CD4-positive, alpha-beta T cell treated with Interleukin-6 at 100 ng/mL for 8 hours (primary cell): Measurements from ENCODE around the gene NXN.
"Not testable (repeated sequence)": the region's sequence is repeated elsewhere in the genome, so short reads cannot be mapped to it uniquely, and the experiment has no call there.

Experiments used
- DNase-seq: peaks from one replicate; pipeline ENCODE4 v3.0.0-alpha.2; 2020; ENCODE audit warnings: mixed read lengths, low spot score

Gene NXN

DNA sequence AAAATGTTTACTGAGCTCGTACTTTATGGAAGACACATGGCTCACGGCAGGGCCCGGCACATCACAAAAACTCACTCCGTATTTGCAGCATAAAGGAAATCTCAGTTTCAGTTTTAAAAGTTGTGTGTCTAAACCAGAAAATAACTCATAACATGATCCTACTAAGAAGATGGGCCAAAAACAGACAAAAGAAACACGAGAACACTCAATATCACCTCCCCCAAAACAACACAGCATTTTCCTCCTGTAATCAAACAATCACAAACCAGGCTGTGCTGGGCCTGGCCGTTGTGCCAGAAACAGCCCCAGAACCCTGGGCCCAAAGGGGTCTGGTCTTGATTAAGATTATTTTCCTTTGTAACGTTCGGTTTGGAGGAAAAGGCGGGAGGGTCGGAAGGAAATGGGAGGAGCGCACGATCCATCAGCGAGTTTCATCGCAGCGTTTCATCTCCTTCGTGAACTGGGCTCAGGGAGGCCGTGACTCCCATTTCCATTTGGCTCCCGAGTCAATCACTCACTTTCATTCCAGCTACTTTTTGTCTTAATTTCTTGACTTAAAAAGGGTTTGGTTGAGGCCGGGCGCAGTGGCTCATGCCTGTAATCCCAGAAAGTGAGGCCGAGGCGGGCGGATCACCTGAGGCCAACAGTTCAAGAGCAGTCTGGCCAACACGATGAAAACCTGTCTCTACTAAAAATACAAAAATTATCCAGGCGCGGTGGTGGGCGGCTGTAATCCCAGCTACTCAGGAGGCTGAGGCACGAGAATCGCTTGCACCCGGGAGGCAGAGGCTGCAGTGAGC is 61.4 kb downstream of the NXN start:
- DNase-seq: no peak

DNA sequence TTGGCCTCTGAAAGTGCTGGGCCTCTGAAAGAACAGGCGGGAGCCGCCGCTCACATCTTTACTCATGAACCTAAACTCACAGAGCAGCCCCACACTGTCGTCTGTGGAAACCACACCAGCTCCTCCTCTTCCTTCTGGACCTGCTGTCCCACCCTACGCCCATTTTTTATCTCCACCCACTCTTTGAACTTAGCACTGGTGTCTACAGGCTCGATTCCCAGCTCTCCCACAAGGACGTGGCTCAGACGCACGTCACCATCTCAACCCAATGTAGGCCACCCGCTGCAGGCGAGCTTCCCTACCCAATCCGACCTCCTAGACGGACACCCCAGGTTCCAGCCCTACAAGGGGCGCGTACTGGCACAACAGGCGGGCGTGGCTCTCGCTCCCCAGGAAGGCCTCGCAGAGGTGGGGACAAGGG is 62.2 kb downstream of the NXN start:
- no peak for DNase-seq

DNA sequence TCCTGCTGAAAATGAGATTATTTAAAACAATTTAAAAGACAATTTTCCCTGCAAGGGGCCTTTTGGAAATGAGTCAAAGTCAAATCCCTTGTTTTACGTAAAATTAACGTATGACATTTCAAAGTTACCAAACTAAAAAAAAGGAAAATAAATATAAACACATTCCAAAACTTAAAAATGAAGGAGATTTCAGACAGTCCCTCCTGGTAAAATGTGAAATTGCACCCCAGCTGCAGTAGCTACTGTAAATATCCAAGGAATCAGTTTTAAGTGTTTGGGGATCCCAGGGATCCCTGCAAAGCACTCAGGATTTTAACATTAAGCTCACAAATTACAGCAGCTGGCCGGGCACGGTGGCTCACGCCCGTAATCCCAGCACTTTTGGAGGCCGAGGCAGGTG is 63.3 kb downstream of the NXN start:
- no peak for DNase-seq

DNA sequence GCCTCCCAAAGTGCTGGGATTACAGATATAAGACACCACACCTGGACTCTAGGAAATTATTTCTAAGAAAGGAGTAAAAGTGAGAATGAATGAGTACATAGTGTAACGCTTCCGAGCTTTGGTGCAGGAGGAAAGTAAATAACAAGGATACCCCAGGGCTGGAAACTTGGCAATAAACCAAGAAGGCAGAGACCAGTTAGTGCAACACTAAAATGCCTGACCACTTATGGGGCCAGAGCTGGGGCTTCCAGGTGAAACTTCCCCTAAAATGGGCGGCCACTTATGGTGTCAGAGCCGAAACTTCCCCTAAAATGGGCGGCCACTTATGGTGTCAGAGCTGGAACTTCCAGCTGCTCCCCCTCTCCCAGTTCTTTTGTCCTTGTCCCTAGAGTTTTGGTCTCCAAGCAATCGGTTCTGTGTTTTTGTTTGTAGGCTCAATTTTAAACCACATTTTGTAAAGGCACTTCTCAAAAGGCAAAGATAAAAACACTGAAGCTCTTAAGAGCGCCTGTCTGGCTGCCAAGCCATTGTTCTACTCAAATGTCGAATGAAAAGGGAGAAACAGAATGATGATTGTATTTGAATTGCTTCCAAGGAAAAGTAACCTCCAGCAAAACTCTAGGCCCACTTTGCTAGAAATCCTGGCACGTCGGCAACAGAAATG is 63.9 kb downstream of the NXN start:
- no peak for DNase-seq

DNA sequence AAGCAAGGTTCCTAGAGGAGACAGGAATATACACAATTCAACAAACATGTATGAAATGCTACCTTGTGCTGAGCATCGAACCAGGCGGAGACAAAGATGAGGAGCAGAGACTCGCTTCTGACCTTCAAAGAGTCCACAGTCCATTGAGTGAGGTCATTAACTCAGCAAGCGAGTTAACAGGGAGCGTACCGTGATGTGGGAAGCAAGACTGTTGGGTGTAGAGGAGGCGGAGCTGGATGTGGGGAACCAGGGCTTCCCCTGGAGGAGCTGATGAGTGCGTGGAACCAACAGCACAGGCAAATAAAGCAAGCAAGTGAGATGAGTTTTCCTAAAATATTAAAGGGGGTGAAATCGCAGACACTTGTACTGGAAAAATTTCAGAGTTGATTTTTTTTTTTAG is 65.0 kb downstream of the NXN start:
- no peak for DNase-seq

DNA sequence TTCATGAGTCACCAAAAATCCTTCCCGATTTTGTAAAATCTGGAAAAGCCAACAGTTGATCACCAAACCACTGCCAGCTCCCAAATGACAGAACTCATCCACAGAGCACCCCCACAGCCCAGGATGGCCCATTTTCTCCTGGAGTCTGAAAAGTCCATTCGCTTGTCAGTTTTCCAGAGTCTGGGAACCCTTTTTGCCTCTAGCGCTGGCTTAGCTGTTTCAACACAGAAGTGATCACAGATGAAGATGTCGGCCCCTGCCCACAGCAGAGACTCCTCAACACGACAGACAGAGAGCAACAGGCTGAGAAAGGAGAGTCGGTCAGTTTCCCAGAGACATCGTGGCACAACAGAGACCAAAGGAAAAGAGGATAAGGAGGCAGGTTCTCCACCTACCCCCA is 66.4 kb downstream of the NXN start:
- no peak for DNase-seq

DNA sequence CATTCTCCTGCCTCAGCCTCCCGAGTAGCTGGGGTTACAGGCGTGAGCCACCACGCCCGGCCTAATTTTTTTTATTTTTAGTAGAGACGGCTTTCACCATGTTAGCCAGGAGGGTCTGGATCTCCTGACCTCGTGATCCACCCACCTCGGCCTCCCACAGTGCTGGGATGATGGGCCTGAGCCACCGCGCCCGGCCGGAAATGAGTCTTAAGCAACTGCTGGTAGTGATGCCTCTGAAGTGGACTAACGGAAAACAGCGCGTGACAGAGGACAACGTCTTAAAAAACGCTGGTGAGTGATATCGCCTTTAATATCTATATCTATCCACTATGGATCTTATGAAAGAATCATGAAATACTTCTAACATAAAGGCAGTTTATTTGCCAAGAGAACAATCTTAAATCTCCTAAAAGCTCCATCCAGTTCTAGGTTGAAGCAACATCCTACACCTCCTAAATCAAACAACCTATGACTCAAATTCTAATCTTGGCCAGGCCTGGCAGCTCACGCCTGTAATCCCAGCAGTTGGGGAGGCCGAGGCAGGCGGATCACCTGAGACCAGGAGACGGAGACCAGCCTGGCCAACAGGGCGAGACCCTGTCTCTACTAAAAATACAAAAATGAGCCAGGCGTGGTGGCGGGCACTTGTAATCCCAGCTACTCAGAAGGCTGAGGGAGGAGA is 69.8 kb downstream of the NXN start:
- DNase-seq: no peak

DNA sequence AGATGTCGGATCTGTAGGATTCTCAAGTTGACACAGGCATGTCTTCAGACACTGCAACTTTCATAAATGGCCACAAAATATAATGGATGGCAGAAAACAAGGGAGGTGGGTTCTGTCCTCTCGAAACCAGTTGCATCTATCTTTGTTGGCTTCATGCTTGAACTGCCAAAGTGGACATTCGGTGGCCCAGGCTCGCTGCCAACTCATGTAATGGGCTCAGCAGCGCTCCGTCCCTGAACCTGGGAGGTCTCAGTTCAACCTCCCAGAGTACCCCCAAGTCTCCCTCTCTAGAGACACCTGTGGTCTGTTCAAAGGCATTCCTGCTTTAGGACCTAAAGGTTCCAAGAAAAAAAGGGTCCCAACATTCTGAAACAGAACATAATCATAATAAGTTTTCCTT is 71.9 kb downstream of the NXN start:
- DNase-seq: no peak

DNA sequence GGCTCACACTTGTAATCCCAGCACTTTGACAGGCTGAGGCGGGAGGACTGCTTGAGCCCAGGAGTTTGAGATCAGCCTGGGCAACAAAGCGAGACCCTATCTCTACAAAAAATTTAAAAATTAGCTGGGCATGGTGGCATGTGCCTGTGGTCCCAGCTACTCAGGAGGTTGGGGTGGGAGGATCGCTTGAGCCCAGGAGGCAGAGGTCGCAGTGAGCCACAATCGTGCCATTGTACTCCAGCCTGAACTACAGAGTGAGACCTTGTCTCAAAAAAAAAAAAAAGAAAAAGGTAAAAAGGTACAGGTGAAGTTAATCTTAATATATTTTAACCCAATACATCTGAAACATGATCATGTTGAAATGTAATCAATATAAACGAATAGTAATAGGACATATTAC is 73.9 kb downstream of the NXN start:
- not testable (repeated sequence) for DNase-seq

DNA sequence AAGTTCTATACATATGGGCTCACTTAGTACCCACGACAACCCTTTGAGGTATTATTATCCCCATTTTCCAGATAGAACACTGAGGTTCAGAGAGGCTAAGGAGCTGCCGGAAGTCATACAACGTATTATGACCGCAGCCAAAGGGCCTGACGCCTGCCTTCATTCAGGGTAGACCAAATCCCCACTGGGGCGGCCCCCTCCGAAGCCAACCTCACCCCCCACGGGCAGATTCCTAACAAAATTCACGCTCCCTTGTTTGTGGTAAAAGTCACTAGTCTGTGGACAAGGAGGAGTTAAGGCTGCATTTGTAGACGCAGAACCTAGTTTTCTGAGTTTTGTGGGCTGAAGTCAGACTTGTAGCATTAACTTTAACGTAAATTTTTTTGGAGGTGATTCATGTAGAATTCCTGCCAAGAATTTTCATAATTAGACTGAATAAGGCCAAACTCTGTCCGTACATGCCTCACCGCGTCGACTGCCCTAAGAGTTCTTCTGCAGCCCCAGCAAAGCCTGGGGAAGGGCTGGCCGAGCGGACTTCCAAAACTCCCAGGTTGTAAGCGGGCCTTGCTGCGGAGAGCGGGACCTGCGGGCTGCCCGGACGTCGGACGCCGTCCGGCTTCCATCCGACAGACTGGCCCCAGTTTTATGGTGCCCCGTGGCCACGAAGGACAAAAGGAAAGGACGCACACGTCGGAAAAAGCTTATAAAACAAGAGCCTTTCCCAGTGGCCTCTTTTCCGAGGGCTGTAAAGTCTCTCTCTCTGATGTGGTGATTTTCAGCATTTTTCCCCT is 75.7 kb downstream of the NXN start:
- no peak for DNase-seq

DNA sequence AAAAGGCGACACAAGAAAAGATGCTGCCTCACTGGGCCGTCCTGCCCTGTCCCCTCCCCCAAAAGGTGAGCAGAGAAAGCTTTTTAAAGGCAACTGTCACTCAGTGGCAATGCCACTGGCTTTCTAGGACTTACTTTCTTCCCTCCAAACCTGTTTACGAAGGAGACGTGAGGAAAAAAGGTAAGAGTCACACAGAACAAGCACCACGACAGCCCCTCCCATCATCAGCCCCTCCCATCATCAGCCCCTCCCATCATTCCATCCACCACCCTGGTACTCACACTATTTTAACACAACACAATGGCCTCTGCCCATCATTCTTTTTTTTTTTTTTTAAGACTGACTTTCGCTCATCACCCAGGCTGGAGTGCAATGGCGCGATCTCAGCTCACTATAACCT is 77.1 kb downstream of the NXN start:
- no peak for DNase-seq

DNA sequence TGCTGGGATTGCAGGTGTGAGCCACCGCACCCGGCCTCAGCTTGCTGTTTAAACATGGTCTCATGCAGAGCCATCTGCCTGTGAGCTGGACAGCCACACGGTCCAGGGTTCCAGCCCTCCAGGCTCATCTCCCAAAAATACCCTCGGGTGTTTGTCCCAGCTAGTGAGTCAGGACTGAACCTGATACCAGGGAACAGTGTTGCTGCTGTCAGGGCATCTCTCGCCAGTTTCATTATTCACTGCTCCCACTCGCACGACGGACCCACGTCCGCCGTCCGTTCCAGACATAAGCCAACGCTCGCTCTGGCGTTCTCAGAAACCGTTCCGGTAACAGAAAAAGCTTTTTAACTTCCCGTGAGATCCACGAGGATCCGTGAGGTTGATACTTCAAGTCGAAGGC is 77.6 kb downstream of the NXN start:
- no peak for DNase-seq

DNA sequence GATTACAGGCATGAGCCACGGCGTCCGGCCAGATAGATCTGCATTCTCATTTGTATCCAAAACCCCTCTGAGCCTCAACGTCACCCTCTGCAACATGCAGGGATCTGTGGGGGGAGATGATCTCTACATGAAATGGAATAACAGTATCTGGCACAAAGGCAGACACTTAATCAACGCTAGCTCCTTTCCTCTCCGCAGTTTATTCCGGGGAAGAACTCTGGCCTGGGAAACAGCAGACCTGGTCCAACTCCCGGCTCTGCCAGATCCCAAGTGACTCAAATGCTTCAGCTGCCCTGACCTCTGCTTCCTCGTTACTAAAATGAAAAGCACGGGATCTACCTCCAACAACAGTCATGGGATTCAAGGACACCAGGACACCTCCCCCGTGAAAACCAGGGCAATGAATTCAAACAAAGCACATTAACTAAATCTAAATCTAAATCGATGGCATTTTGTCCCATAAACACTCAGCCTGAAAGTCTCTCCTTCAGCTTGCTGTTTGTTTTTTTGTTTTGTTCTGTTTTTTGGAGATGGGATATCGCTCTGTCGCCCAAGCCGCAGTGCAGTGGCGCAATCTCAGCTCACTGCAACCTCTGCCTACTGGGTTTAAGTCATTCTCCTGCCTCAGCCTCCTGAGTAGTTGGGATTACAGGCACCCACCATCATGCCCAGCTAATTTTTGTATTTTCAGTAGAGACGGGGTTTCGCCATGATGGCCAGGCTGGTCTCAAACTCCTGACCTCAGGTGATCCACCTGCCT is 78.2 kb downstream of the NXN start:
- no peak for DNase-seq

DNA sequence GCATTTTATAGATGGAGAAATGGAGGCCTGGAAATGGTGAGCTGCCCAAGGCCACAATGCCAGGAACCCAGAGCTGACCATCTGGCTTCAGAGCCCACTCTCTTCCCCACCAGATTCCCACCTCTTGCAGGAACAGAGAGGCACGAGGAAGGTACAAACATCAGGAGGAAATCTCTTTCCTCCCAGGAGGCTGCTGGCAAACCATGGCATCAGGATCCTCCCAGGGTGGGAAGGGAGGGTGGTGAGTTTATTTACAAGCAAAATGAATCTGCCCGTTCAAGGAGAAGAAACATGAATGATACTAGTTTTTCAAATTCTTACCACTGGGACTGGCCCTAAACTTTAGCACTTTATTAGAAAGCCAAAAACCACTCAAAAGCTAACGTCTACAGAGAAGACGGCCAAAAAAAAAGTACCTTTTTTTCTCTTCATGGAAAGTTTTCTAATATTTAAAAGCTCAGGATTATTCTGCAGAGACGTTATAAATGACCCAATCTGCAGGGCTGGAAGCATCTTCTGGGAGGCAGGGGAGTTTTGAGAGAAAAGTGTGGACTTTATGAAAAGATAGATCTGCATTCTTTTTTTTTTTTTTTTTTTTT is 79.1 kb downstream of the NXN start:
- no peak for DNase-seq

DNA sequence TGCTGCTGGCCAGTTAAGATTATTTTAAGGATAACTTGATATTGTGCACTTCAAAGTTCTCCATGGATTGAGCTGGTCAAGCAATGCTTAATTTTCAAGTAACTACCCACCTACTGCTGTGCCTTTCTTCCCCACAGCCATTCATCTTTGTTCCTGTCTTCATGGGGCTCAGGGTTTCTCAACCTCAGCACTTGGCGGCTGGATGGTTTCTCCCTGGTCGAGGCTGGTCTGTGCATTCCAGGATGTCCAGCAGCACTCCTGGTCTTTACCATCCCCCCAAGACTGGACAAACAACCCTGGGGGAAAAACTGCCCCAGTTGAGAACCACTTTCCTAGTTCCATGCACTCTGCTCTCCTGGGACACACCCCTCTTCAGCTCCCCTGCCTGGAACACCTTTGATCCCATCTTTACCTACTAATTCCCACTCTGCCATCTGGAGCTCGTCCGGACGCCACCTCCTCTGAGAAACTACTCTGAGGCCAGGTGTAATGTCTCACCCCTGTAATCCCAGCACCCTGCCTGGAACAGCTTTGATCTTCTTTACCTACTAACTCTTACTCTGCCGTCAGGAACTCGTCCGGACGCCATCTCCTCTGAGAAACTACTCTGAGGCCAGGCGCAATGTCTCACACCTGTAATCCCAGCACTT is 81.5 kb downstream of the NXN start:
- DNase-seq: no peak

DNA sequence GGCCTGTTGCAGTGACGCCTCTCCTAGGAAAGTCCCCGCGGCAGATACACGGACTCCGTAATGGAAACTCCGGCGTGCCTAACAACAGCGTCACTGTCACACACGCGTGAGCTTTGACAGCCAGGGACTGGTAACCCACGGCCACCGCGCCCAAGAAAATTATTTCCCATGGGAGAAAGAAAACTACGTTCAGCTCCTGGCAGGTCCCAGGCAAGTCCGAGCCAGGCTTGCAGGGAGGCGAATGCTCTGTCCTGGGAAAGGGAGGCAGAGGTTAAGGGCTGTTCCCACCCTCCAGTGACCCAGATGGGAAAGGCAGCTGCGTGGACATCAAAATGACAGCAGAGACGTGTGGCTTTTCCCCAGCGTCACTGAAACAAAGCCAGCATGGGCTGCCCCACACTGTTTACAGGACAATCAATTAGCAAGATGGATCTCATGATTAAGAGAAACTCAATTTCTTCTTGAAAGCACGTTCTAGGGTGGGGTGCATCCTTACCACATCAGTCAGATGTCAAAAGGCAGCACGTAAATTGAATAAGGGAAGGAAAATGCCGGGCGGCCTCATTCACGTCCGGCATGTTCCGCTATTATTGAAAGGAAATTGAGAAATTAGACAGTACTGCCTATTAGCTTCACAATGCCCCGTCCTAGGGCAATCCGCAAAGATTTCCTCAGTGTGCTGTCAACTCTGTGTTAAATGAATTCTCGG is 82.5 kb downstream of the NXN start:
- no peak for DNase-seq

DNA sequence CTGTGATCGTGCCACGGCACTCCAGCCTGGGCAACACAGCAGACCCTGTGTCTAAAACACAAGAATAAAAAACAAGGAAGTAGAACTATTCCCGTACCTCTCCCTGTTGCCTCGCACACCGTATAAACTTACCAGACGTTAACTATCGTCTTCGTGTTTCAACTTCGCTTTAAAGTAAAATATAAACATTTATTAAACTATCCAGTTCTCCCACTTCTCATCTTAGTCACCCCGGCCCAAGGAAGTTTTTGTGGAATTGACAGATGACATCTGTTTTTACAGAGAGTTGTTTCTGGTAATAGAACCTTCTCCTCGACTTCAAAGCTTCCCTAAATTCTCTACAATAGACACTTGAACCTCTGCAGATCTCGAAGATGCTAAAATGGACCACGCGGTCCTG is 83.1 kb downstream of the NXN start:
- no peak for DNase-seq

DNA sequence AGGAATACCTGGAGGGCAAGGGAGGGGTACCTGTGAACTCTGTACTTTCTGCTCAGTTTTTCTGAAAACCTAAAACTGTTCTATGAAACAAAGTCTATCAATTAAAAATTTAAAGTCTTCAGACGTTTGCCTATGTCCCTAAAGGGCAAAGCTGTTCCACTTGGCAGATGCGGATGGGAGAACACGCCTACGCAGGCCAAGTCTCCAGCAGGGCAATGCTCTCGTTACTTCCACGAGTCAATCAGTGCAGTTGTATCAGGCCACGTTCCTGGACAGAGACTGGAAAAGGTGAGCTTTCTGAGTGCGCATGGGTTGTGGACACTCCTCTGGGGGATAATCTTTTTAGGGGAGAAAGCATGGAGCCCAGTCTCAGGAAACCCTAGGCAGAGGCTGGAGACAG is 86.6 kb downstream of the NXN start:
- no peak for DNase-seq

DNA sequence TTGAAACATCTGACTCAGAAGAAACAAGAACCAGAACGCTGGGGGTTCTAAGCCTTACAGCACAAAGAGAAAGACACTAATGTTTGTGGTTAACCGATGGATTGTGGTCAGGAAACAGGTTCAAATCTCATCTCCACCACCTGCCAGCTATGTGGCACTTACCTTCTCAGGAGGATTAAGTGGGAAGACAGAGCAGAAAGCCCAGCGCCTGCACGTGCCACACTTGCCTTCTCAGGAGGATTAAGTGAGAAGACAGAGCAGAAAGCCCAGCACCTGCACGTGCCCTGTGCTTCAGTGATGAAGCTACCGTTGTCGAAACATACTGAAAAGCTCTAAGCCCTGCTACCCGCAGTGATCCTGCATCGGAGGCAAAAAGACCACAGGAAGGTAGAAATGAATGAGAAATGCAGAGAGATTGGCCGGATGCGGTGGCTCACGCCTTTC is 90.6 kb downstream of the NXN start:
- no peak for DNase-seq
